SK-N-SH treated with all-trans-retinoic acid at 6 μM for 48 hours (cell line): Measurements from ENCODE around the gene STAG1.

ENCODE experiments used
- ATAC-seq: fragments of 200-7000 bp; cut with Tn5 transposase; 3 replicates; pipeline ENCODE4 v1.9.1; 2020; ENCODE audit warnings: mild to moderate bottlenecking, moderate library complexity
- ARNTL ChIP-seq: fragments of 450-650 bp; formaldehyde crosslinking; IDR thresholded peaks from 2 replicates; pipeline ENCODE4 v1.5.0; 2020; ENCODE audit warnings: low read depth, mild to moderate bottlenecking, moderate library complexity, borderline replicate concordance
- BACH2 ChIP-seq: fragments of 250-450 bp; sonication (Bioruptor Pico); IDR thresholded peaks from 2 replicates; pipeline ENCODE4 v1.9.0; 2021; ENCODE audit warnings: mild to moderate bottlenecking, borderline replicate concordance
- CREB5 ChIP-seq: fragments of 250-450 bp; sonication (Bioruptor Pico); IDR thresholded peaks from 2 replicates; pipeline ENCODE4 v1.5.1; 2020; ENCODE audit warnings: low read depth, mild to moderate bottlenecking, moderate library complexity
- CSDC2 ChIP-seq: fragments of 250-450 bp; sonication (Bioruptor Pico); IDR thresholded peaks from 2 replicates; pipeline ENCODE4 v1.5.0; 2020; ENCODE audit warnings: mild to moderate bottlenecking, moderate library complexity
- CSRNP3 ChIP-seq: fragments of 250-450 bp; sonication (Bioruptor Pico); IDR thresholded peaks from 2 replicates; pipeline ENCODE4 v1.5.1; 2021; ENCODE audit warnings: mild to moderate bottlenecking, moderate library complexity
- ESRRG ChIP-seq: fragments of 250-450 bp; sonication (Bioruptor Pico); IDR thresholded peaks from 2 replicates; pipeline ENCODE4 v1.6.1; 2021; ENCODE audit warnings: mild to moderate bottlenecking
- GLIS3 ChIP-seq: fragments of 250-450 bp; sonication (Bioruptor Pico); IDR thresholded peaks from 2 replicates; pipeline ENCODE4 v1.5.0; 2020; ENCODE audit warnings: mild to moderate bottlenecking, moderate library complexity
- ISL1 ChIP-seq: fragments of 250-450 bp; sonication (Bioruptor Pico); IDR thresholded peaks from 2 replicates; pipeline ENCODE4 v2.1.2; 2022; ENCODE audit warnings: mild to moderate bottlenecking, moderate library complexity
- OSR1 ChIP-seq: fragments of 250-450 bp; sonication (Bioruptor Pico); IDR thresholded peaks from 2 replicates; pipeline ENCODE4 v1.8.0; 2022; ENCODE audit warnings: moderate library complexity, mild to moderate bottlenecking, inconsistent platforms
- PATZ1 ChIP-seq: fragments of 250-450 bp; sonication (Bioruptor Pico); IDR thresholded peaks from 2 replicates; pipeline ENCODE4 v1.8.0; 2020; ENCODE audit warnings: mild to moderate bottlenecking, moderate library complexity, borderline replicate concordance
- POU6F1 ChIP-seq: fragments of 250-450 bp; sonication (Bioruptor Pico); IDR thresholded peaks from 2 replicates; pipeline ENCODE4 v1.8.0; 2021; ENCODE audit warnings: low read depth, mild to moderate bottlenecking, moderate library complexity, borderline replicate concordance
- PPARA ChIP-seq: fragments of 250-450 bp; sonication (Bioruptor Pico); IDR thresholded peaks from 2 replicates; pipeline ENCODE4 v1.5.0; 2020; ENCODE audit warnings: mild to moderate bottlenecking, borderline replicate concordance
- RARB ChIP-seq: fragments of 250-450 bp; sonication (Bioruptor Pico); IDR thresholded peaks from 2 replicates; pipeline ENCODE4 v1.8.0; 2021; ENCODE audit warnings: mild to moderate bottlenecking, moderate library complexity
- SNAI2 ChIP-seq: fragments of 250-450 bp; sonication (Bioruptor Pico); IDR thresholded peaks from 2 replicates; pipeline ENCODE4 v1.5.0; 2020; ENCODE audit warnings: mild to moderate bottlenecking, moderate library complexity
- TCF4 ChIP-seq: fragments of 250-450 bp; sonication (Bioruptor Pico); IDR thresholded peaks from 2 replicates; pipeline ENCODE4 v1.8.0; 2021; ENCODE audit warnings: mild to moderate bottlenecking, moderate library complexity, borderline replicate concordance
- TOX ChIP-seq: fragments of 250-450 bp; sonication (Bioruptor Pico); IDR thresholded peaks from 2 replicates; pipeline ENCODE4 v1.8.0; 2021; ENCODE audit warnings: mild to moderate bottlenecking, moderate library complexity, borderline replicate concordance
- TSHZ2 ChIP-seq: fragments of 250-450 bp; sonication (Bioruptor Pico); IDR thresholded peaks from 2 replicates; pipeline ENCODE4 v1.5.0; 2020; ENCODE audit warnings: mild to moderate bottlenecking, moderate library complexity
- ZC3H10 ChIP-seq: fragments of 250-450 bp; sonication (Bioruptor Pico); IDR thresholded peaks from 2 replicates; pipeline ENCODE4 v1.5.1; 2021; ENCODE audit warnings: mild to moderate bottlenecking, moderate library complexity
- ZFP3 ChIP-seq: fragments of 250-450 bp; sonication (Bioruptor Pico); IDR thresholded peaks from 2 replicates; pipeline ENCODE4 v1.5.0; 2020; ENCODE audit warnings: mild to moderate bottlenecking, moderate library complexity
- ZFP30 ChIP-seq: fragments of 450-650 bp; formaldehyde crosslinking; IDR thresholded peaks from 2 replicates; pipeline ENCODE4 v1.5.0; 2022; ENCODE audit warnings: mild to moderate bottlenecking, moderate library complexity
- ZNF565 ChIP-seq: fragments of 450-650 bp; formaldehyde crosslinking; conservative IDR thresholded peaks from 2 replicates; pipeline ENCODE4 v1.5.0; 2020; ENCODE audit warnings: low read depth, mild to moderate bottlenecking, moderate library complexity
- ZNF70 ChIP-seq: fragments of 450-650 bp; formaldehyde crosslinking; IDR thresholded peaks from 2 replicates; pipeline ENCODE4 v1.5.0; 2020; ENCODE audit warnings: mild to moderate bottlenecking, moderate library complexity
- ZNF8 ChIP-seq: fragments of 450-650 bp; formaldehyde crosslinking; IDR thresholded peaks from 2 replicates; pipeline ENCODE4 v1.5.0; 2020; ENCODE audit warnings: mild to moderate bottlenecking, moderate library complexity

STAG1 gene

GRCh38 chr3:136390574-136390973, 361.6 kb downstream of the STAG1 start (continued):
- no peak for TF ChIP-seq PATZ1
- TF ChIP-seq GLIS3 (CRISPR knock-in tag) = no peak
- TF ChIP-seq SNAI2 = no peak
- TF ChIP-seq ZFP30 (CRISPR knock-in tag) = no peak
- no peak for TF ChIP-seq OSR1 (CRISPR knock-in tag)
- TF ChIP-seq ZNF565 (CRISPR knock-in tag) = no peak
- no peak for TF ChIP-seq ZC3H10 (CRISPR knock-in tag)
- no peak for TF ChIP-seq ARNTL

GRCh38 chr3:136387031-136387430, 365.1 kb downstream of the STAG1 start:
- TF ChIP-seq TCF4 (CRISPR knock-in tag) (no peak), ZNF8 (CRISPR knock-in tag) (no peak), CREB5 (CRISPR knock-in tag) (no peak), PPARA (CRISPR knock-in tag) (no peak), GLIS3 (CRISPR knock-in tag) (no peak), PATZ1 (no peak), ZC3H10 (CRISPR knock-in tag) (no peak), ISL1 (CRISPR knock-in tag) (no peak), ZFP30 (CRISPR knock-in tag) (no peak), CSRNP3 (CRISPR knock-in tag) (no peak), OSR1 (CRISPR knock-in tag) (no peak), RARB (CRISPR knock-in tag) (no peak), ZNF70 (CRISPR knock-in tag) (no peak), ESRRG (no peak), SNAI2 (no peak), TSHZ2 (CRISPR knock-in tag) (no peak), TOX (CRISPR knock-in tag) (no peak), ARNTL (no peak), BACH2 (CRISPR knock-in tag) (no peak)
- no peak for ATAC-seq

- no peak for ATAC-seq
- TF ChIP-seq ZNF70 (CRISPR knock-in tag) (no peak), CSRNP3 (CRISPR knock-in tag) (no peak), ARNTL (no peak), ISL1 (CRISPR knock-in tag) (no peak), ESRRG (no peak), ZFP3 (CRISPR knock-in tag) (no peak), PATZ1 (no peak), ZNF8 (CRISPR knock-in tag) (no peak), TCF4 (CRISPR knock-in tag) (no peak), SNAI2 (no peak), ZNF565 (CRISPR knock-in tag) (no peak), POU6F1 (no peak), CSDC2 (CRISPR knock-in tag) (no peak), GLIS3 (CRISPR knock-in tag) (no peak), RARB (CRISPR knock-in tag) (no peak), OSR1 (CRISPR knock-in tag) (no peak)
These were observed 366.7 kb downstream of the STAG1 start for GRCh38 chr3:136385457-136385856.
